Measurements from ENCODE around the gene PRKG1. TPM values are rescaled to one million over a fixed set of nuclear protein-coding genes. Genes with fewer than 3 reads are reported as not detected.

Gene PRKG1
- polyA plus RNA-seq, 1 donor (not counting 4 experiments of a cell fraction or from before 2014, with no cell fraction given): 0.24 TPM

GRCh38 chr10:51046654-51047053 is 27.6 kb upstream of the PRKG1 start:
- Histone ChIP-seq H3K4me2 (ENCODE audit: control insufficient read depth, extremely low read depth, insufficient read depth, low read depth, low read length) (no peak overlapping the region), H3K27ac (ENCODE audit: control insufficient read depth, insufficient read depth, low read length) (no peak overlapping the region), H3K9ac (ENCODE audit: control insufficient read depth, extremely low read depth, insufficient read depth, low read length) (no peak overlapping the region), H3K4me3 (ENCODE audit: control insufficient read depth in 2 of 3, extremely low read depth in 1 of 3, insufficient read depth in 2 of 3, low read depth in 1 of 3, low read length in 3 of 3) (no peak overlapping the region), H3K4me1 (ENCODE audit: control insufficient read depth, extremely low read depth, insufficient read depth, low read length) (no peaks in the 10 kb centered on the region), H3K9me3 (ENCODE audit: control insufficient read depth, low read depth, low read length) (no peaks in the 10 kb centered on the region), H3K36me3 (ENCODE audit: control insufficient read depth in 2 of 2, extremely low read depth in 1 of 2, insufficient read depth in 2 of 2, low read length in 2 of 2) (no peaks in the 10 kb centered on the region), H2AFZ (ENCODE audit: control insufficient read depth, low read length) (no peak overlapping the region), H3K79me2 (ENCODE audit: control insufficient read depth, insufficient read depth, low read length) (no peaks in the 10 kb centered on the region), H4K20me1 (ENCODE audit: control insufficient read depth, extremely low read depth, insufficient read depth, low read length) (no peaks in the 10 kb centered on the region), H3K9me1 (ENCODE audit: control insufficient read depth, extremely low read depth, insufficient read depth, low read length) (no peaks in the 10 kb centered on the region), H3K27me3 (ENCODE audit: control insufficient read depth, extremely low read depth, insufficient read depth, low read length) (peaks cover 3% of the 10 kb centered on the region)
- FAIRE-seq (no peak), DNase-seq (ENCODE audit: low read depth, low spot score) (no peak)
- dilution Hi-C loops (cut with MboI; ENCODE audit: extremely low pct_ligation_motif_present, low sequenced_read_pairs): no loop called here
- TF ChIP-seq EZH2 (IDR thresholded peaks at IDR 0.05; ENCODE audit: low read length) (no peak), CTCF (optimal IDR thresholded peaks at IDR 0.05 in 1 of 3, IDR thresholded peaks at IDR 0.05 in 1 of 3, conservative IDR thresholded peaks at IDR 0.05 in 1 of 3; ENCODE audit: extremely low read depth in 1 of 3, insufficient read depth in 2 of 3, low read length in 3 of 3) (no peak)

GRCh38 chr10:51047857-51048256 is 26.4 kb upstream of the PRKG1 start:
- no peak for FAIRE-seq

More at GRCh38 chr10:51047857-51048256, 26.4 kb upstream of the PRKG1 start:
- H2AFZ ChIP-seq (ENCODE audit: control insufficient read depth, low read length): no peak overlapping the region
- no peak for DNase-seq (ENCODE audit: low read depth, low spot score)
- dilution Hi-C loops (cut with MboI; ENCODE audit: extremely low pct_ligation_motif_present, low sequenced_read_pairs): no loop called here
- H3K4me2 ChIP-seq (ENCODE audit: control insufficient read depth, extremely low read depth, insufficient read depth, low read depth, low read length): no peak overlapping the region
- no peaks in the 10 kb centered on the region for H3K79me2 ChIP-seq (ENCODE audit: control insufficient read depth, insufficient read depth, low read length)
- H3K4me1 ChIP-seq (ENCODE audit: control insufficient read depth, extremely low read depth, insufficient read depth, low read length): no peaks in the 10 kb centered on the region
- no peaks in the 10 kb centered on the region for H3K9me1 ChIP-seq (ENCODE audit: control insufficient read depth, extremely low read depth, insufficient read depth, low read length)
- H3K27ac ChIP-seq (ENCODE audit: control insufficient read depth, insufficient read depth, low read length): no peak overlapping the region
- H3K9ac ChIP-seq (ENCODE audit: control insufficient read depth, extremely low read depth, insufficient read depth, low read length): no peak overlapping the region
- no peaks in the 10 kb centered on the region for H3K36me3 ChIP-seq (ENCODE audit: control insufficient read depth in 2 of 2, extremely low read depth in 1 of 2, insufficient read depth in 2 of 2, low read length in 2 of 2)
- H3K27me3 ChIP-seq (ENCODE audit: control insufficient read depth, extremely low read depth, insufficient read depth, low read length): peaks cover 3% of the 10 kb centered on the region
- no peak overlapping the region for H3K4me3 ChIP-seq (ENCODE audit: control insufficient read depth in 2 of 3, extremely low read depth in 1 of 3, insufficient read depth in 2 of 3, low read depth in 1 of 3, low read length in 3 of 3)
- no peaks in the 10 kb centered on the region for H3K9me3 ChIP-seq (ENCODE audit: control insufficient read depth, low read depth, low read length)
- TF ChIP-seq EZH2 (IDR thresholded peaks at IDR 0.05; ENCODE audit: low read length) (no peak), CTCF (optimal IDR thresholded peaks at IDR 0.05 in 1 of 3, IDR thresholded peaks at IDR 0.05 in 1 of 3, conservative IDR thresholded peaks at IDR 0.05 in 1 of 3; ENCODE audit: extremely low read depth in 1 of 3, insufficient read depth in 2 of 3, low read length in 3 of 3) (no peak)
- H4K20me1 ChIP-seq (ENCODE audit: control insufficient read depth, extremely low read depth, insufficient read depth, low read length): no peaks in the 10 kb centered on the region

Measured in keratinocyte (primary cell).